H1 (cell line): ENCODE measurements around the gene AXIN2. TPM values are rescaled to one million over a fixed set of nuclear protein-coding genes. Genes with fewer than 3 reads are reported as not detected.

Source experiments
- CHD7 ChIP-seq: fragments of 300-600 bp; sonication (generic); IDR thresholded peaks from 2 replicates; pipeline ENCODE4 v1.7.1; 2012; ENCODE audit warnings: low read length, moderate library complexity, mild to moderate bottlenecking, inconsistent platforms; ENCODE audit not compliant: insufficient replicate concordance
- CREB1 ChIP-seq: IDR thresholded peaks from 2 replicates; pipeline ENCODE4 v1.6.1; 2012; ENCODE audit warnings: inconsistent platforms
- E2F6 ChIP-seq: IDR thresholded peaks from 2 replicates; pipeline ENCODE4 v1.6.1; 2012; ENCODE audit warnings: inconsistent platforms
- EP300 ChIP-seq, 2 experiments: IDR thresholded peaks; 1 replicate in 1 of 2; 2 replicates in 1 of 2; pipeline ENCODE4 v1.6.1; 2011 to 2012; ENCODE audit warnings: low read depth in 2 of 2, low read length in 2 of 2, mild to moderate bottlenecking in 2 of 2, borderline replicate concordance in 1 of 2, inconsistent platforms in 1 of 2, moderate library complexity in 1 of 2
- JUN ChIP-seq: IDR thresholded peaks from 2 replicates; pipeline ENCODE4 v1.6.1; 2011; ENCODE audit warnings: low read depth, mild to moderate bottlenecking, improper control_type of control experiment, low read length
- NANOG ChIP-seq: IDR thresholded peaks from 2 replicates; pipeline ENCODE4 v1.6.1; 2011; ENCODE audit warnings: low read length, low read depth, mild to moderate bottlenecking, inconsistent platforms; ENCODE audit not compliant: insufficient read depth, poor library complexity, severe bottlenecking
- POLR2A ChIP-seq, 2 experiments: IDR thresholded peaks; 1 replicate in 1 of 2; 2 replicates in 1 of 2; pipeline ENCODE4 v1.6.1; 2011; ENCODE audit warnings: low read depth in 2 of 2, low read length in 2 of 2, mild to moderate bottlenecking in 2 of 2; ENCODE audit errors: control extremely low read depth in 1 of 2
- POU5F1 ChIP-seq: IDR thresholded peaks from 2 replicates; pipeline ENCODE4 v1.6.1; 2011; ENCODE audit warnings: low read depth, mild to moderate bottlenecking, low read length, moderate library complexity
- RBBP5 ChIP-seq: IDR thresholded peaks from 2 replicates; pipeline ENCODE4 v1.7.1; 2012; ENCODE audit warnings: low read depth, mild to moderate bottlenecking, inconsistent platforms, low read length, moderate library complexity, borderline replicate concordance
- polyA plus RNA-seq, 7 experiments: library from polyadenylated mRNA; depleted of rRNA in 3 of 7; stranded (reverse) in 5 of 7; unstranded in 2 of 7; fragments of >200 nt in 5 of 7; fragments of 200-250 nt in 2 of 7; gene quantifications; 1 replicate in 5 of 7; 2 replicates in 1 of 7; 4 replicates in 1 of 7; pipeline versions ENCODE4 v1.2.1 to v1.2.3, GENCODE V29; 2011 to 2013; ENCODE audit warnings: missing spikeins in 2 of 7, mixed read lengths in 2 of 7
- total RNA-seq: library from RNA; stranded (reverse); fragmentation: NEBNext Ultra II Directional; extraction: Animal tissue kit (Norgen Biotek cat#: 25700); gene quantifications from 2 replicates; pipeline ENCODE4 v1.2.1, GENCODE V29; 2021

The AXIN2 gene
- total and polyA plus RNA-seq, 2 of the 8 experiments (the other 6 are each of a cell fraction or from before 2014, with no cell fraction given) = 17.7 to 33.4 TPM

- TF ChIP-seq RBBP5 (no peak), POU5F1 (no peak), NANOG (no peak), JUN (no peak), CREB1 (no peak), EP300 (IDR thresholded peaks at IDR 0.05; ENCODE audit: borderline replicate concordance in 1 of 2, low read depth in 2 of 2, low read length in 2 of 2) (no peak), E2F6 (no peak), POLR2A (IDR thresholded peaks at IDR 0.05; ENCODE audit: control extremely low read depth in 1 of 2, low read depth in 2 of 2, low read length in 2 of 2) (no peak), CHD7 (no peak)
Measured at GRCh38 chr17:65601881-65602280, 40.4 kb upstream of the AXIN2 start (continued).
